WTC11 (cell line): ENCODE measurements around the gene CX3CL1. TPM values are rescaled to one million over a fixed set of nuclear protein-coding genes. Genes with fewer than 3 reads are reported as not detected.

ENCODE experiments used
- ATAC-seq: fragments of 200-7000 bp; cut with Tn5 transposase; 2 replicates; pipeline ENCODE4 v1.10.0; 2021; ENCODE audit warnings: mild to moderate bottlenecking, moderate library complexity
- CTCF ChIA-PET: fragments of 300-600 bp; sonication (Branson Sonifier 250); formaldehyde crosslinking; loops from one replicate; lab custom pipeline; 2021; ENCODE audit warnings: antibody characterized with exemption; lab: Charles Lee
- POLR2A ChIA-PET: fragments of 350-600 bp; sonication (Branson Sonifier 250); formaldehyde crosslinking; loops from one replicate; lab custom pipeline; 2021; ENCODE audit warnings: antibody characterized with exemption; lab: Charles Lee
- DNase-seq: peaks from one replicate; pipeline ENCODE4 v3.0.0; 2021; ENCODE audit warnings: low spot score
- H3K27ac Mint-ChIP-seq: 2 replicates; pipeline ENCODE4 v1.8.0; 2021; ENCODE audit warnings: mixed read lengths
- H3K27me3 Mint-ChIP-seq: 2 replicates; pipeline ENCODE4 v1.8.0; 2021; ENCODE audit warnings: low read depth, mild to moderate bottlenecking, moderate library complexity, mixed read lengths
- H3K36me3 Mint-ChIP-seq: 2 replicates; pipeline ENCODE4 v1.8.0; 2021; ENCODE audit warnings: mixed read lengths
- H3K4me1 Mint-ChIP-seq: 2 replicates; pipeline ENCODE4 v1.8.0; 2022; ENCODE audit warnings: mixed read lengths
- H3K4me3 Mint-ChIP-seq: 2 replicates; pipeline ENCODE4 v1.8.0; 2021; ENCODE audit warnings: mild to moderate bottlenecking, moderate library complexity, mixed read lengths
- H3K9me3 Mint-ChIP-seq: 2 replicates; pipeline ENCODE4 v1.8.0; 2021; ENCODE audit warnings: mixed read lengths
- ATF6 ChIP-seq: sonication (generic); formaldehyde crosslinking; IDR thresholded peaks from 2 replicates; pipeline ENCODE4 v1.8.1; 2023; ENCODE audit warnings: mild to moderate bottlenecking, missing genetic modification reagents
- ELF4 ChIP-seq: sonication (generic); formaldehyde crosslinking; IDR thresholded peaks from 2 replicates; pipeline ENCODE4 v1.8.1; 2022; ENCODE audit warnings: low read depth, mild to moderate bottlenecking, moderate library complexity, missing genetic modification reagents
- FOXK1 ChIP-seq: sonication (generic); formaldehyde crosslinking; IDR thresholded peaks from 2 replicates; pipeline ENCODE4 v1.8.0; 2022; ENCODE audit warnings: mild to moderate bottlenecking, moderate library complexity, missing genetic modification reagents
- FOXP1 ChIP-seq: sonication (generic); formaldehyde crosslinking; IDR thresholded peaks from 2 replicates; pipeline ENCODE4 v1.8.0; 2022; ENCODE audit warnings: missing genetic modification reagents, mild to moderate bottlenecking, moderate library complexity, borderline replicate concordance
- GABPB1 ChIP-seq: sonication (generic); formaldehyde crosslinking; IDR thresholded peaks from 2 replicates; pipeline ENCODE4 v1.8.1; 2023; ENCODE audit warnings: mild to moderate bottlenecking, missing genetic modification reagents
- GTF2I ChIP-seq: fragments of 250-450 bp; sonication (Bioruptor Pico); conservative IDR thresholded peaks from 2 replicates; pipeline ENCODE4 v1.4.0; 2021; ENCODE audit warnings: mild to moderate bottlenecking
- MYBL2 ChIP-seq: sonication (generic); formaldehyde crosslinking; IDR thresholded peaks from 2 replicates; pipeline ENCODE4 v1.8.1; 2023; ENCODE audit warnings: mild to moderate bottlenecking, moderate library complexity, missing genetic modification reagents
- NR3C1 ChIP-seq: sonication (generic); formaldehyde crosslinking; conservative IDR thresholded peaks from 2 replicates; pipeline ENCODE4 v1.8.1; 2023; ENCODE audit warnings: low read depth, mild to moderate bottlenecking, missing genetic modification reagents
- RORB ChIP-seq: fragments of 250-450 bp; sonication (Bioruptor Pico); IDR thresholded peaks from 2 replicates; pipeline ENCODE4 v1.9.0; 2021; ENCODE audit warnings: mild to moderate bottlenecking
- STAT6 ChIP-seq: sonication (generic); formaldehyde crosslinking; conservative IDR thresholded peaks from 2 replicates; pipeline ENCODE4 v1.8.1; 2023; ENCODE audit warnings: mild to moderate bottlenecking, low read depth, missing genetic modification reagents, moderate library complexity
- TEAD1 ChIP-seq: sonication (generic); formaldehyde crosslinking; IDR thresholded peaks from 2 replicates; pipeline ENCODE4 v1.8.0; 2022; ENCODE audit warnings: mild to moderate bottlenecking, missing genetic modification reagents
- TEAD4 ChIP-seq: sonication (generic); formaldehyde crosslinking; IDR thresholded peaks from 2 replicates; pipeline ENCODE4 v1.8.0; 2022; ENCODE audit warnings: mild to moderate bottlenecking, missing genetic modification reagents
- USF2 ChIP-seq: sonication (generic); formaldehyde crosslinking; IDR thresholded peaks from 2 replicates; pipeline ENCODE4 v1.8.1; 2023; ENCODE audit warnings: mild to moderate bottlenecking, missing genetic modification reagents, moderate library complexity
- ZNF138 ChIP-seq: sonication (generic); formaldehyde crosslinking; conservative IDR thresholded peaks from 2 replicates; pipeline ENCODE4 v1.8.1; 2022; ENCODE audit warnings: mild to moderate bottlenecking, moderate library complexity, missing genetic modification reagents
- ZNF232 ChIP-seq: sonication (generic); formaldehyde crosslinking; IDR thresholded peaks from 2 replicates; pipeline ENCODE4 v1.8.0; 2022; ENCODE audit warnings: mild to moderate bottlenecking, missing genetic modification reagents
- ZNF416 ChIP-seq: fragments of 250-450 bp; sonication (Bioruptor Pico); IDR thresholded peaks from 2 replicates; pipeline ENCODE4 v1.9.0; 2021; ENCODE audit warnings: mild to moderate bottlenecking, inconsistent platforms
- ZNF532 ChIP-seq: fragments of 250-450 bp; sonication (Bioruptor Pico); IDR thresholded peaks from 2 replicates; pipeline ENCODE4 v1.9.0; 2021; ENCODE audit warnings: mild to moderate bottlenecking, borderline replicate concordance
- ZNF671 ChIP-seq: fragments of 250-450 bp; sonication (Bioruptor Pico); IDR thresholded peaks from 2 replicates; pipeline ENCODE4 v1.8.0; 2021; ENCODE audit warnings: mild to moderate bottlenecking
- total RNA-seq: library from RNA; stranded (reverse); gene quantifications from 3 replicates; pipeline ENCODE4 v1.2.3, GENCODE V29; 2021
- TF ChIP-seq, protein P1 (sequence below): fragments of 200-600 bp; IDR thresholded peaks from 2 replicates; pipeline ENCODE4 v1.8.0; 2022; ENCODE audit warnings: antibody characterized with exemption
- TF ChIP-seq, protein P2 (sequence below): sonication (generic); formaldehyde crosslinking; conservative IDR thresholded peaks from 2 replicates; pipeline ENCODE4 v1.8.1; 2022; ENCODE audit warnings: mild to moderate bottlenecking, missing genetic modification reagents

CX3CL1 gene
- total RNA-seq, 1 experiment from 2014 or later = 1.2 TPM

GRCh38 chr16:57392694-57393093 lies 20.4 kb downstream of the CX3CL1 start (continued):
- TF ChIP-seq ATF6 (CRISPR knock-in tag) (no peak), TEAD4 (CRISPR knock-in tag) (no peak), USF2 (CRISPR knock-in tag) (no peak), GABPB1 (CRISPR knock-in tag) (no peak), NR3C1 (CRISPR knock-in tag) (no peak), GTF2I (no peak), STAT6 (CRISPR knock-in tag) (no peak), ZNF416 (CRISPR knock-in tag) (no peak), MYBL2 (CRISPR knock-in tag) (no peak), FOXP1 (CRISPR knock-in tag) (no peak), ZNF232 (CRISPR knock-in tag) (no peak), RORB (CRISPR knock-in tag) (no peak), ELF4 (no peak), FOXK1 (CRISPR knock-in tag) (no peak), TEAD1 (no peak), ZNF671 (no peak)

- TF ChIP-seq ZNF138 (CRISPR knock-in tag) (no peak), ZNF532 (no peak)
- TF ChIP-seq, protein P1, sequence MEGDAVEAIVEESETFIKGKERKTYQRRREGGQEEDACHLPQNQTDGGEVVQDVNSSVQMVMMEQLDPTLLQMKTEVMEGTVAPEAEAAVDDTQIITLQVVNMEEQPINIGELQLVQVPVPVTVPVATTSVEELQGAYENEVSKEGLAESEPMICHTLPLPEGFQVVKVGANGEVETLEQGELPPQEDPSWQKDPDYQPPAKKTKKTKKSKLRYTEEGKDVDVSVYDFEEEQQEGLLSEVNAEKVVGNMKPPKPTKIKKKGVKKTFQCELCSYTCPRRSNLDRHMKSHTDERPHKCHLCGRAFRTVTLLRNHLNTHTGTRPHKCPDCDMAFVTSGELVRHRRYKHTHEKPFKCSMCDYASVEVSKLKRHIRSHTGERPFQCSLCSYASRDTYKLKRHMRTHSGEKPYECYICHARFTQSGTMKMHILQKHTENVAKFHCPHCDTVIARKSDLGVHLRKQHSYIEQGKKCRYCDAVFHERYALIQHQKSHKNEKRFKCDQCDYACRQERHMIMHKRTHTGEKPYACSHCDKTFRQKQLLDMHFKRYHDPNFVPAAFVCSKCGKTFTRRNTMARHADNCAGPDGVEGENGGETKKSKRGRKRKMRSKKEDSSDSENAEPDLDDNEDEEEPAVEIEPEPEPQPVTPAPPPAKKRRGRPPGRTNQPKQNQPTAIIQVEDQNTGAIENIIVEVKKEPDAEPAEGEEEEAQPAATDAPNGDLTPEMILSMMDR = no peak
- TF ChIP-seq, protein P2, sequence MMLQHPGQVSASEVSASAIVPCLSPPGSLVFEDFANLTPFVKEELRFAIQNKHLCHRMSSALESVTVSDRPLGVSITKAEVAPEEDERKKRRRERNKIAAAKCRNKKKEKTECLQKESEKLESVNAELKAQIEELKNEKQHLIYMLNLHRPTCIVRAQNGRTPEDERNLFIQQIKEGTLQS (CRISPR knock-in tag) = no peak
- DNase-seq = no peak
- H3K4me1 Mint-ChIP-seq = no peaks in the 10 kb centered on the region
- peaks cover 7% of the 10 kb centered on the region for H3K9me3 Mint-ChIP-seq
- no peaks in the 10 kb centered on the region for H3K36me3 Mint-ChIP-seq
- CTCF ChIA-PET = interaction anchor here (0.9 to 5.5 kb wide), 2 partner anchors 23 to 25 kb away, joined by 3 to 27 read pairs; no protein-coding TSS in a partner anchor
- no peak overlapping the region for H3K27ac Mint-ChIP-seq
- no peak overlapping the region for H3K4me3 Mint-ChIP-seq
- POLR2A ChIA-PET = no interaction called here
- ATAC-seq = no peak
- H3K27me3 Mint-ChIP-seq = peaks cover 8% of the 10 kb centered on the region
Measured at GRCh38 chr16:57394444-57394843, 22.2 kb downstream of the CX3CL1 start.
